ENCODE results near the gene PTTG1IP.

PTTG1IP gene

DNA sequence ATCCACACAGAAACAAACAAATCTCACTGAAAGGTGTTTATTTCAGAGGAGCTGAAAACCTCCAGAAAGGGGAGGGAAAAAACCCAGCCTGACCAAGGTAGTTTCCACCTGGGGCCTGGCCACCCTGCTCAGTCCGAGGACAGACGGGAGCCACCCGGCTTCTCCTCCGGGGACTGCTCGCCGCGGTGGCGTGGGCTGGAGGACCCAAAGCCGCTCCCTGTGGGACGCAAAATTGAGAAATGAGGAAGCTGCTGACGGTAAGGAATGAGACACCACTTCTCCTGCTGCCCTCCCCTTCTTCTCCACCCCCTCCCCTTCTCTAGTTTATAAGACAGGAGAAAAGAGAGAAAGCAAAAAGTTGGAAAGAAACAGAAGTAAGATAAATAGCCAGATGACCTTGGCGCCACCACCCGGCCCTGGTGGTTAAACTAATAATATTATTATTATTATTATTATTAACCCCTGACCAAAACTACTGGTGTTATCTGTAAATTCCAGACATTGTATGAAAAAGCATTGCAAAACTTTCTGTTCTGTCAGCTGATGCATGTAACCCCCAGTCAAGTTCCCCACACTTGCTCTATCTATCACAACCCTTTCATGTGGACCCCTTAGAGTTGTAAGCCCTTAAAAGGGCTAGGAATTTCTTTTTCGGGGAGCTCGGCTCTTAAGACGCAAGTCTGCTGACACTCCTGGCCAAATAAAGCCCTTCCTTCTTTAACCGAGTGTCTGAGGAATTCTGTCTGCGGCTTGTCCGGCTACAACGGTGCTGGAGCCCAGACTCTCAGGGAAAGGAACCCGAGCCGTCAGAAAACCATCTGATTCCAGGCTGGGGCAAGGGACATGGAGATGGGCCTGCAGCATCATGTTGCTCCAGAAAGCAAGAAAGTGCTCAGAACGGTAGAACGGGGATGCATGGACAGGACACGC, 34.7 kb upstream of the PTTG1IP start:
- Histone ChIP-seq H3K27me3 (ENCODE audit: insufficient read depth, low read length, poor library complexity) (no peaks in the 10 kb centered on the region), H3K9ac (ENCODE audit: low read depth, low read length) (no peak overlapping the region), H3K4me1 (ENCODE audit: insufficient read depth, low read length) (peaks cover 31% of the 10 kb centered on the region), H3K9me3 (ENCODE audit: insufficient read depth, low read length, severe bottlenecking) (no peaks in the 10 kb centered on the region), H3K27ac (ENCODE audit: low read length) (no peak overlapping the region), H2AFZ (ENCODE audit: low read depth, low read length) (no peak overlapping the region), H3K36me3 (ENCODE audit: insufficient read depth, low read length) (peaks cover 69% of the 10 kb centered on the region), H4K20me1 (ENCODE audit: insufficient read depth, low read length) (peaks cover 16% of the 10 kb centered on the region), H3K4me2 (ENCODE audit: insufficient read depth, low read length) (no peak overlapping the region), H3K4me3 (ENCODE audit: low read depth in 1 of 2, low read length in 2 of 2) (no peak overlapping the region), H3K79me2 (ENCODE audit: insufficient read depth, low read length) (peaks cover 28% of the 10 kb centered on the region)
- no peak for DNase-seq
- TF ChIP-seq CTCF (IDR thresholded peaks at IDR 0.05; ENCODE audit: borderline replicate concordance, extremely low read depth, low read length, poor library complexity, severe bottlenecking) (no peak), EZH2 (IDR thresholded peaks at IDR 0.05; ENCODE audit: borderline replicate concordance, low read depth, low read length, severe bottlenecking) (no peak)
- no peak for ATAC-seq (ENCODE audit: insufficient read depth, low read depth)

DNA sequence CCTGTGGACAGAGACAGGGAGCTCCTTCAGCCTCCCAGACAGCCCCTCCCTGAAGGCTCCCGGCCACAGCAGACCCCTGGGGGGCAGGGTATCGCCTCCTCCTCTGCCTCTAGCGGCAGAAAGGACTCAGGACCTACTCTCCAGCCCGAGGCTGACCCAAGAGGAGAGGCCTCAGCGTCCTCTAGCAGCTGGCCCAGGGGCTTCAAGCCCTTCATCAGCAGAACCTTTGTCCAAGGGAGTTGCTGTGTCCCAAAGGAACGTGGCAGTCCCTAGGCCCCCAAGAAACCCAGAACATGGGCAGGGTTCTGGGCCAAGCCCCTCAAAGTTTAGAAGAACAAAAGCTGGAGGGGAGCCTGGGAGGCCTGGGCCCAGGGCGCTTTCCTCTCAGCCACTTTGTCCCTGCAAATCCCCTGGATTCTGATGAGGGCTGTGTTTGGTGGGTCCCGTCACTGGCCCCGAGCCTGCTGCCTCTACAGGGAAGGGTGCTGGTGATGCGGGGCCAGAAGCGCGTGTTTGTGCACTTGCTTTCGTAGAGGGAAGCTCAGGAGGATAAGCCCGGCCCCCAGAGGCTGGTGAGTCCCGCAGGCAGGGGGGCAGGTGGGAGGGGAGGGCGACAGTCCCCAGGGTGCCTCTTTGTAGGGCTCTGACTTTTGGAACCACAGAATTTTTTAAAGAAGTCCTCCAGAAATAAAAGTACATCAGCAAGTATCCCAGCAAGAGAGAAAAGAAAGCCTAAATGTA, 33.9 kb upstream of the PTTG1IP start:
- ATAC-seq (ENCODE audit: insufficient read depth, low read depth) (no peak), DNase-seq (no peak)

GRCh38 chr21:44905728-44906090, 32.2 kb upstream of the PTTG1IP start:
- Histone ChIP-seq H3K9me3 (ENCODE audit: insufficient read depth, low read length, severe bottlenecking) (peaks cover 3% of the 10 kb centered on the region), H3K27ac (ENCODE audit: low read length) (no peak overlapping the region; the same call in 1 of the 2 replicates), H3K4me3 (ENCODE audit: low read depth in 1 of 2, low read length in 2 of 2) (no peak overlapping the region), H3K36me3 (ENCODE audit: insufficient read depth, low read length) (peaks cover 90% of the 10 kb centered on the region), H3K9ac (ENCODE audit: low read depth, low read length) (no peak overlapping the region), H3K27me3 (ENCODE audit: insufficient read depth, low read length, poor library complexity) (no peaks in the 10 kb centered on the region), H3K79me2 (ENCODE audit: insufficient read depth, low read length) (peaks cover 10% of the 10 kb centered on the region), H3K4me2 (ENCODE audit: insufficient read depth, low read length) (no peak overlapping the region), H2AFZ (ENCODE audit: low read depth, low read length) (no peak overlapping the region), H4K20me1 (ENCODE audit: insufficient read depth, low read length) (peaks cover 11% of the 10 kb centered on the region; the same call in 1 of the 2 replicates), H3K4me1 (ENCODE audit: insufficient read depth, low read length) (peaks cover 7% of the 10 kb centered on the region)
- no peak for TF ChIP-seq CTCF (IDR thresholded peaks at IDR 0.05; ENCODE audit: borderline replicate concordance, extremely low read depth, low read length, poor library complexity, severe bottlenecking)
- TF ChIP-seq EZH2 (IDR thresholded peaks at IDR 0.05; ENCODE audit: borderline replicate concordance, low read depth, low read length, severe bottlenecking), result no peak
- ATAC-seq (ENCODE audit: insufficient read depth, low read depth) (no peak), DNase-seq (no peak)

More for the DNA sequence above, 33.9 kb upstream of the PTTG1IP start:
- Histone ChIP-seq H3K9ac (ENCODE audit: low read depth, low read length) (no peak overlapping the region), H3K9me3 (ENCODE audit: insufficient read depth, low read length, severe bottlenecking) (peaks cover 3% of the 10 kb centered on the region), H3K4me1 (ENCODE audit: insufficient read depth, low read length) (peaks cover 24% of the 10 kb centered on the region), H3K36me3 (ENCODE audit: insufficient read depth, low read length) (peaks cover 78% of the 10 kb centered on the region), H3K27me3 (ENCODE audit: insufficient read depth, low read length, poor library complexity) (no peaks in the 10 kb centered on the region), H3K27ac (ENCODE audit: low read length) (peak overlapping the region; percentile 16; the same call in 1 of the 2 replicates), H3K4me2 (ENCODE audit: insufficient read depth, low read length) (no peak overlapping the region), H3K79me2 (ENCODE audit: insufficient read depth, low read length) (peaks cover 22% of the 10 kb centered on the region), H3K4me3 (ENCODE audit: low read depth in 1 of 2, low read length in 2 of 2) (no peak overlapping the region), H2AFZ (ENCODE audit: low read depth, low read length) (no peak overlapping the region), H4K20me1 (ENCODE audit: insufficient read depth, low read length) (peaks cover 11% of the 10 kb centered on the region)
- TF ChIP-seq EZH2 (IDR thresholded peaks at IDR 0.05; ENCODE audit: borderline replicate concordance, low read depth, low read length, severe bottlenecking), result no peak
- no peak for TF ChIP-seq CTCF (IDR thresholded peaks at IDR 0.05; ENCODE audit: borderline replicate concordance, extremely low read depth, low read length, poor library complexity, severe bottlenecking)
